SJCRH30 (cell line): ENCODE data around the gene SPDYE4. TPM values are rescaled to one million over a fixed set of nuclear protein-coding genes. Genes with fewer than 3 reads are reported as not detected.

Experiments used
- DNase-seq, 2 experiments: peaks; one replicate each; pipeline ENCODE4 v3.0.0-alpha.2; 2015 to 2020
- H3K27ac ChIP-seq: fragments of 250-450 bp; sonication (Bioruptor Pico); 2 replicates; pipeline ENCODE4 v1.5.1; 2020; ENCODE audit warnings: mild to moderate bottlenecking, moderate library complexity
- H3K27me3 ChIP-seq: fragments of 250-450 bp; sonication (Bioruptor Pico); 2 replicates; pipeline ENCODE4 v1.5.1; 2020; ENCODE audit warnings: mild to moderate bottlenecking, moderate library complexity
- H3K36me3 ChIP-seq: fragments of 250-450 bp; sonication (Bioruptor Pico); 2 replicates; pipeline ENCODE4 v1.5.1; 2020; ENCODE audit warnings: mild to moderate bottlenecking, moderate library complexity
- H3K4me1 ChIP-seq: fragments of 250-450 bp; sonication (Bioruptor Pico); 2 replicates; pipeline ENCODE4 v1.5.1; 2020; ENCODE audit warnings: mild to moderate bottlenecking, moderate library complexity
- H3K4me3 ChIP-seq: fragments of 250-450 bp; sonication (Bioruptor Pico); 2 replicates; pipeline ENCODE4 v1.5.1; 2020; ENCODE audit warnings: mild to moderate bottlenecking, moderate library complexity
- H3K9me3 ChIP-seq: fragments of 250-450 bp; sonication (Bioruptor Pico); replicated peaks from 2 replicates; pipeline ENCODE4 v1.5.1; 2020; ENCODE audit warnings: mild to moderate bottlenecking, moderate library complexity
- total RNA-seq: library from RNA; depleted of rRNA; stranded (reverse); fragments of >200 nt; shearing (Covaris generic); gene quantifications from 2 replicates; pipeline ENCODE4 v1.2.3, GENCODE V29; 2014

The SPDYE4 gene
- total RNA-seq, 1 experiment from 2014 or later, result not detected

- Histone ChIP-seq H3K27me3 (no peaks in the 10 kb centered on the region), H3K9me3 (no peaks in the 10 kb centered on the region), H3K4me3 (no peak overlapping the region), H3K27ac (no peak overlapping the region), H3K4me1 (no peaks in the 10 kb centered on the region), H3K36me3 (no peaks in the 10 kb centered on the region)
- no peak for DNase-seq
These were observed 4.3 kb downstream of the SPDYE4 start for GRCh38 chr17:8753976-8754440.

GRCh38 chr17:8753136-8753975 lies 5.0 kb downstream of the SPDYE4 start:
- H3K4me3 ChIP-seq, result no peak overlapping the region
- no peak overlapping the region for H3K27ac ChIP-seq
- H3K9me3 ChIP-seq, result no peaks in the 10 kb centered on the region
- no peaks in the 10 kb centered on the region for H3K4me1 ChIP-seq
- DNase-seq, result peak in 1 of 2 experiments; percentile 5
- no peaks in the 10 kb centered on the region for H3K27me3 ChIP-seq
- H3K36me3 ChIP-seq, result no peaks in the 10 kb centered on the region

GRCh38 chr17:8749616-8750015 lies 8.7 kb downstream of the SPDYE4 start:
- H3K27me3 ChIP-seq, result no peaks in the 10 kb centered on the region
- no peak overlapping the region for H3K27ac ChIP-seq
- no peaks in the 10 kb centered on the region for H3K36me3 ChIP-seq
- H3K9me3 ChIP-seq, result no peaks in the 10 kb centered on the region
- no peaks in the 10 kb centered on the region for H3K4me1 ChIP-seq
- no peak overlapping the region for H3K4me3 ChIP-seq
- no peak for DNase-seq

- no peak overlapping the region for H3K4me3 ChIP-seq
These were observed 10.6 kb downstream of the SPDYE4 start for GRCh38 chr17:8747742-8748141.

GRCh38 chr17:8746501-8747236 lies 11.7 kb downstream of the SPDYE4 start:
- Histone ChIP-seq H3K9me3 (no peaks in the 10 kb centered on the region), H3K27ac (no peak overlapping the region), H3K4me1 (no peaks in the 10 kb centered on the region), H3K36me3 (no peaks in the 10 kb centered on the region), H3K4me3 (no peak overlapping the region), H3K27me3 (no peaks in the 10 kb centered on the region)
- no peak for DNase-seq

More at GRCh38 chr17:8747742-8748141, 10.6 kb downstream of the SPDYE4 start:
- Histone ChIP-seq H3K27me3 (no peaks in the 10 kb centered on the region), H3K27ac (no peak overlapping the region), H3K4me1 (no peaks in the 10 kb centered on the region), H3K36me3 (no peaks in the 10 kb centered on the region), H3K9me3 (no peaks in the 10 kb centered on the region)
- DNase-seq, result no peak

GRCh38 chr17:8745586-8746500 lies 12.5 kb downstream of the SPDYE4 start:
- Histone ChIP-seq H3K4me1 (no peaks in the 10 kb centered on the region), H3K9me3 (no peaks in the 10 kb centered on the region), H3K4me3 (peak overlapping the region; percentile 35), H3K36me3 (no peaks in the 10 kb centered on the region), H3K27ac (no peak overlapping the region), H3K27me3 (no peaks in the 10 kb centered on the region)
- DNase-seq, result peak; percentile 23 to 48

- DNase-seq, result no peak
These were observed 14.1 kb downstream of the SPDYE4 start for GRCh38 chr17:8744086-8744785.

GRCh38 chr17:8742819-8743218 lies 15.5 kb downstream of the SPDYE4 start:
- Histone ChIP-seq H3K27ac (no peak overlapping the region), H3K27me3 (no peaks in the 10 kb centered on the region), H3K9me3 (no peaks in the 10 kb centered on the region), H3K4me1 (no peaks in the 10 kb centered on the region), H3K4me3 (no peak overlapping the region), H3K36me3 (no peaks in the 10 kb centered on the region)
- no peak for DNase-seq

More at GRCh38 chr17:8744086-8744785, 14.1 kb downstream of the SPDYE4 start:
- H3K27ac ChIP-seq, result no peak overlapping the region
- H3K36me3 ChIP-seq, result no peaks in the 10 kb centered on the region
- H3K27me3 ChIP-seq, result no peaks in the 10 kb centered on the region
- H3K4me1 ChIP-seq, result no peaks in the 10 kb centered on the region
- no peaks in the 10 kb centered on the region for H3K9me3 ChIP-seq
- no peak overlapping the region for H3K4me3 ChIP-seq

- no peak overlapping the region for H3K27ac ChIP-seq
- H3K4me1 ChIP-seq, result no peaks in the 10 kb centered on the region
- no peak overlapping the region for H3K4me3 ChIP-seq
- H3K27me3 ChIP-seq, result no peaks in the 10 kb centered on the region
- no peak for DNase-seq
- no peaks in the 10 kb centered on the region for H3K9me3 ChIP-seq
- no peaks in the 10 kb centered on the region for H3K36me3 ChIP-seq
These were observed 16.1 kb downstream of the SPDYE4 start for GRCh38 chr17:8742274-8742673.

DNA sequence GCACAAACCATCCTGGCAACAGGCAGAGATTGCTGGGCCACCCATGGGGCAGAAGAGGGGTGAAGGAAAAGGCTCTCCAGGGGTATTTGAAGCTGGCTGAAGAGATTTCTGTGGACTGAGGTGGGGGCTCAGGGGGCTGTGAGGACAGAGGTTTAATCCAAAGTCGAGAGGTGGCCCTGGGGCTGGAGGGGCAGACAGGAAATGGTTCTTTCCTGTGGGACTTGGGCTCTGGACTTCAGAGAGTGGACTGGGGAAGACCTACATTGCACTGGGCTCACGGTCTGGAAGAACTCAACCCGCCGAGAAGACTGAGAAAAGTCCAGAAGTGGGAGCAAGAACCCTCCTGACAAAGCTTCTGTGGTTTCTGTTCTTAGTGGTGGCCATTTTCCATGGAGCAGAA lies 16.6 kb downstream of the SPDYE4 start:
- Histone ChIP-seq H3K4me1 (no peaks in the 10 kb centered on the region), H3K27me3 (no peaks in the 10 kb centered on the region), H3K27ac (no peak overlapping the region), H3K36me3 (no peaks in the 10 kb centered on the region), H3K9me3 (no peaks in the 10 kb centered on the region), H3K4me3 (no peak overlapping the region)
- DNase-seq, result no peak

DNA sequence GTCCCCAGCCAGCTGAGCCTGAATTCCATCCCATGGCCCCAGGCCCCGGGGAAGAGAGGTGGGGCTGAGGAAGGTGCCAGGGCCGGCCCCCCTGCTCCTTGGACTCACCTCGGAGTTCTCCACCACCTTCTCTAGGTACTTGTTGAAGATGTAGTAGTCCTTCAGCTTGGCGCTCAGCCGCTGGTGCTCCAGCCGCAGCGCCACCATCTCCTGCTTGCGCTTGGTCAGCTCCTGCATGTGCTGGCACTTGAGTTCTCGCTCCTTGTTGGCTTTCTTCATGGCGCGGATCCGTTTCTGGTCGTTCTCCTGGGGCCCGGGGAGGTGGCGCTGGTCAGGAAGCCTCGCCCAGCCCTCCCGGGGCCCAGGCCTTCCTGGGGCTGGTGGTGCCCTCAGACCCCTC lies 17.0 kb downstream of the SPDYE4 start:
- H3K36me3 ChIP-seq, result no peaks in the 10 kb centered on the region
- H3K27me3 ChIP-seq, result no peaks in the 10 kb centered on the region
- no peak overlapping the region for H3K27ac ChIP-seq
- H3K4me3 ChIP-seq, result no peak overlapping the region
- DNase-seq, result no peak
- no peaks in the 10 kb centered on the region for H3K4me1 ChIP-seq
- H3K9me3 ChIP-seq, result no peaks in the 10 kb centered on the region

GRCh38 chr17:8740486-8740885 lies 17.9 kb downstream of the SPDYE4 start:
- H3K36me3 ChIP-seq, result no peaks in the 10 kb centered on the region
- H3K27ac ChIP-seq, result no peak overlapping the region
- H3K27me3 ChIP-seq, result no peaks in the 10 kb centered on the region
- no peak for DNase-seq
- H3K9me3 ChIP-seq, result no peaks in the 10 kb centered on the region
- H3K4me1 ChIP-seq, result no peaks in the 10 kb centered on the region
- H3K4me3 ChIP-seq, result no peak overlapping the region

DNA sequence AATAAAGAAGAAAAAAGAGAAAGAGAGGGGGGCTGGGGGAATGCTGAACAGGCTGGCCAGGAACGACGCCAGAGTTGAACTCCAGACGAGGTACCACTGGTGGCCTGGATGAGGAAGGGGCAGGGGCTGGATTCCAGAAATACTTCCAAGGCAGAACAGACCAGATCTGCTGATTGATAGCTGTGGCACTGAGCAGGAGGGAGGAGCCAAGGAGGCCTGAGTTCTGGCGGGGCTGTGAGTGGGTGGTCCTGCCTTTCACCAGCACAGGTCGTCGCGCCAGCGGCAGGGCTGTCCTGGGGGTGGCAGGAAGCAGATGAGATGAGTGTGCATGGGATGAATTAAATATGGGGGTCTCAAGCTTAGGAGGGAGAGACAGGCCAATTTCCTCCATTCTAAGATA lies 19.2 kb downstream of the SPDYE4 start:
- no peaks in the 10 kb centered on the region for H3K27me3 ChIP-seq
- H3K9me3 ChIP-seq, result no peaks in the 10 kb centered on the region
- H3K4me3 ChIP-seq, result no peak overlapping the region
- no peak overlapping the region for H3K27ac ChIP-seq
- H3K4me1 ChIP-seq, result no peaks in the 10 kb centered on the region
- DNase-seq, result no peak
- H3K36me3 ChIP-seq, result no peaks in the 10 kb centered on the region

- H3K27me3 ChIP-seq, result no peaks in the 10 kb centered on the region
- H3K9me3 ChIP-seq, result no peaks in the 10 kb centered on the region
- H3K4me3 ChIP-seq, result no peak overlapping the region
- H3K27ac ChIP-seq, result no peak overlapping the region
- DNase-seq, result no peak
- no peaks in the 10 kb centered on the region for H3K4me1 ChIP-seq
- no peaks in the 10 kb centered on the region for H3K36me3 ChIP-seq
These were observed 21.6 kb downstream of the SPDYE4 start for GRCh38 chr17:8736796-8737195.
